ENCODE data around the gene CGA.

The CGA gene

GRCh38 chr6:87092435-87092834, 2.5 kb downstream of the CGA start:
- Histone ChIP-seq H3K36me3 (no peaks in the 10 kb centered on the region), H3K27ac (no peak overlapping the region), H3K27me3 (no peaks in the 10 kb centered on the region), H3K4me3 (ENCODE audit: low read depth in 1 of 2, low read length in 1 of 2) (no peak overlapping the region), H3K4me1 (ENCODE audit: control insufficient read depth in 1 of 2, insufficient read depth in 1 of 2, low read depth in 1 of 2, low read length in 1 of 2) (peaks cover 0 to 9% of the 10 kb centered on the region in 2 experiments), H3K9me3 (no peaks in the 10 kb centered on the region)
- TF ChIP-seq CTCF (IDR thresholded peaks at IDR 0.05) = no peak

DNA sequence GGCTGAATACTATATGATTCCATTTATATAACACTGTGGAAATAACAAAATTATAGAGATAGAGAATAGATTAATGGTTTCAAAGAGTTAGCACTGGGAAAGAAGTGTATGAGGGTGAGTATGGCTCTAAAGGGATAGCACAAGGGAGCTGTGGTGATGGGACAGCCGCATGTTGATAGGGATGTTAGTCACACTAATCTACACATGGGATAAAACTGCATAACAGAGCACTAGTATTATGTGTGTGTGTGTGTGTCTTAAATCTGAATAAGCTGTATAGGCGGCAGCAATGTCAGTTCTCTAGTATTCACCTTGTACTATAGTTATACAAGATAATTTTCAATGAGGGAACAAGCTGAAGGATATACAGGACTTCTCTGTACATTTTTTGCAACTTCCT, 5.8 kb downstream of the CGA start:
- TF ChIP-seq CTCF (IDR thresholded peaks at IDR 0.05) = no peak
- Histone ChIP-seq H3K4me1 (ENCODE audit: control insufficient read depth in 1 of 2, insufficient read depth in 1 of 2, low read depth in 1 of 2, low read length in 1 of 2) (peaks cover 0 to 9% of the 10 kb centered on the region in 2 experiments), H3K9me3 (no peaks in the 10 kb centered on the region), H3K36me3 (no peaks in the 10 kb centered on the region), H3K4me3 (ENCODE audit: low read depth in 1 of 2, low read length in 1 of 2) (no peak overlapping the region), H3K27ac (no peak overlapping the region), H3K27me3 (no peaks in the 10 kb centered on the region)

DNA sequence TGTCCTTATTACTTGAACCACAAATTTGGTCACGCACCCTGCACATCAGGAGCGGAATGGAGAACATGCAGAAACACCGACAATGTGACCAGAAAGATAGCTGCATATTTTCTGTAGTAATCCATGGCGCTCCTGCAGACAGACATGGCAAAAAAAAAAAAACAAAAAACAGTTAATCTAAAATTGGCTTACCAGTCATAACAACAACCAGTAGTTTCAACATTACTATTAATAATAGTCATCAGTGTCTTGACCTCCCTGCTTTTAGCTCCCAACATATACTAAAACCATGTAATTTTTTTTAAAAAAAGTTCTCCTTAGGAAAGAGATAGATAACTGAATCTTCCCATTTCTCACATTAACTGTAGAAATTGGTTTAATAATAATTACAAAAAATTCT, 6.8 kb downstream of the CGA start:
- no peaks in the 10 kb centered on the region for H3K9me3 ChIP-seq
- no peaks in the 10 kb centered on the region for H3K36me3 ChIP-seq
- no peak overlapping the region for H3K27ac ChIP-seq
- no peak for TF ChIP-seq CTCF (IDR thresholded peaks at IDR 0.05)
- H3K4me1 ChIP-seq (ENCODE audit: control insufficient read depth in 1 of 2, insufficient read depth in 1 of 2, low read depth in 1 of 2, low read length in 1 of 2) = peaks cover 0 to 9% of the 10 kb centered on the region in 2 experiments
- H3K4me3 ChIP-seq (ENCODE audit: low read depth in 1 of 2, low read length in 1 of 2) = no peak overlapping the region
- no peaks in the 10 kb centered on the region for H3K27me3 ChIP-seq

DNA sequence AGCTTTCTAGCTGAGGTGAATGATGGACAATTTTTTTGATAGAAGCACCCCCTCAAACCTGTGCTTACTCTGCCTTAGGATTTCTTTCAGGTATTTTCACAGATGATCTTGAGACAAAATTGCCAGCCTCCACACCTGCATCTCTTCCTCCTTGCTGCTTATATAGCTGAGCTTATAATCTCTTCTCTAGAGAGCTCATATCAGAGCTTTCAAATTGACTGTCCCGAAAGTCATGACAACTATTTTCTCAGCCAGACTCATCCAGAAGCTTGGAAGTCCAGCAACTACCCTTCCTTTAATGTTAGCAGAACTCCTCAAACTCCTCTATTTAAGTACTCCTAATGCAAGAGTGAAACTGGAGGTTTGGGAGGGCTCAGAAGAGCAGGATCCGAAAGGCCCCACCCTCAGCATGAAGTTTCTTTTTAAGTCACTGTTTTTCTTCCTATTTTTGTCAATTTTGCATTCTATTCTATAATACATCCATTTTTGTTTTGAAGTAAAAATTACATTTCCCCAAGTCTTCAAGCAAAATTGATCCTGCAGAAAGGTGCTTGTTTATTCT, 12.7 kb downstream of the CGA start:
- H3K4me1 ChIP-seq (ENCODE audit: control insufficient read depth in 1 of 2, insufficient read depth in 1 of 2, low read depth in 1 of 2, low read length in 1 of 2) = peaks cover 0 to 4% of the 10 kb centered on the region in 2 experiments
- no peak for TF ChIP-seq CTCF (IDR thresholded peaks at IDR 0.05)
- no peaks in the 10 kb centered on the region for H3K27me3 ChIP-seq
- no peak overlapping the region for H3K4me3 ChIP-seq (ENCODE audit: low read depth in 1 of 2, low read length in 1 of 2)
- H3K36me3 ChIP-seq = no peaks in the 10 kb centered on the region
- H3K9me3 ChIP-seq = no peaks in the 10 kb centered on the region
- no peak overlapping the region for H3K27ac ChIP-seq

GRCh38 chr6:87078983-87079616, 15.8 kb downstream of the CGA start:
- Histone ChIP-seq H3K27ac (no peak overlapping the region), H3K4me3 (ENCODE audit: low read depth in 1 of 2, low read length in 1 of 2) (no peak overlapping the region)

More at GRCh38 chr6:87078983-87079616, 15.8 kb downstream of the CGA start:
- Histone ChIP-seq H3K4me1 (ENCODE audit: control insufficient read depth in 1 of 2, insufficient read depth in 1 of 2, low read depth in 1 of 2, low read length in 1 of 2) (peaks cover 0 to 4% of the 10 kb centered on the region in 2 experiments), H3K9me3 (no peaks in the 10 kb centered on the region), H3K36me3 (no peaks in the 10 kb centered on the region), H3K27me3 (no peaks in the 10 kb centered on the region)
- peak; percentile 50 for TF ChIP-seq CTCF (IDR thresholded peaks at IDR 0.05)
